HL-60 (cell line): ENCODE measurements around the gene CHID1.

Source experiments
- DNase-seq, 2 experiments: peaks; one replicate each; pipeline ENCODE4 v3.0.0-alpha.2; 2010 to 2020; ENCODE audit warnings: low read depth in 1 of 2, low spot score in 1 of 2
- H3K27ac ChIP-seq: fragments of 250-450 bp; sonication (Bioruptor Pico); replicated peaks from 2 replicates; pipeline ENCODE4 v1.5.1; 2020; ENCODE audit warnings: mild to moderate bottlenecking, moderate library complexity
- H3K27me3 ChIP-seq: fragments of 250-450 bp; sonication (Bioruptor Pico); 2 replicates; pipeline ENCODE4 v1.5.1; 2021; ENCODE audit warnings: mild to moderate bottlenecking, moderate library complexity; ENCODE audit not compliant: insufficient read depth, poor library complexity, severe bottlenecking
- H3K4me3 ChIP-seq: replicated peaks from 2 replicates; pipeline ENCODE4 v1.5.1; 2011; ENCODE audit warnings: mild to moderate bottlenecking, control low read depth, low read length; ENCODE audit not compliant: insufficient read depth
- CTCF ChIP-seq: IDR thresholded peaks from one replicate; pipeline ENCODE4 v1.5.1; 2011; ENCODE audit warnings: low read length, control low read depth, inconsistent platforms; ENCODE audit not compliant: insufficient read depth
- GABPA ChIP-seq: IDR thresholded peaks from 2 replicates; pipeline ENCODE4 v1.6.1; 2012; ENCODE audit warnings: low read depth
- POLR2AphosphoS5 ChIP-seq: IDR thresholded peaks from 2 replicates; pipeline ENCODE4 v1.6.1; 2012; ENCODE audit warnings: low read depth
- SPI1 ChIP-seq: IDR thresholded peaks from 2 replicates; pipeline ENCODE4 v1.6.1; 2012; ENCODE audit warnings: low read depth, mild to moderate bottlenecking, borderline replicate concordance
- TF ChIP-seq, protein P1 (sequence below): IDR thresholded peaks from 2 replicates; pipeline ENCODE4 v1.6.1; 2012; ENCODE audit warnings: low read depth; ENCODE audit not compliant: insufficient replicate concordance

The CHID1 gene

DNA sequence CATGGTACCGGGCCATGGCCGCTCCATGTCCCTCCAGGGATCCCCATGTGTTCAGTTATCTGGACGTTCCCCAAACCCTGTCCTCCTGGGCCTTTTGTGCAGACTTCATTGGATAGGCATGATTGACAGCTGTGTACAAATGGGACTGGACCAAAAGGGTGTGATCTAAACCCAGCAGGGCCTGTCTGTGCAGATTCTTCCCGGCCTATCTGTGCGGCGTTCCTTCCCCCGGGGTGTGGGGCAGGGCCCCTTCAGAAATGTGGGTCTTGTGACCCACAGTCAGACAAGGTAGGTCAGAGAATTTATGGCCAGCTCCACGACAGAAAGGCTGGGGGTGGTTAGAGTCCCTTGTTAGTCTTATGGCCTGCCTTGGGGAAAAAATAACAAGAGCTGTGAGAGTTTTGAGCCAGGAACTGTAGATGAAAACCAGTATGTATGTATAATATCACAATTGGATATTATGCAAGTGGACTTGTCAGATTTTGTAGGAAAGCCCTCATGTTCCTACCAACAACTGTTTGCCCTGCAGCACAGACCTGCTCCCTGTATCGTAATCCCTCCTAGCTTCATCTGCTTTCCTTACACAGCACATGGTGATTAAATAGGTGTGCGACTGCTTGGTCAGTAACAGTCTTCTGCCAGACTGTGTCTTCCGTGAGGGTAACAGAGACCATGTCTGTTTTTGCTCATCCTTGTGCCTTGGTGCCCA lies 46.8 kb upstream of the CHID1 start:
- TF ChIP-seq, protein P1, sequence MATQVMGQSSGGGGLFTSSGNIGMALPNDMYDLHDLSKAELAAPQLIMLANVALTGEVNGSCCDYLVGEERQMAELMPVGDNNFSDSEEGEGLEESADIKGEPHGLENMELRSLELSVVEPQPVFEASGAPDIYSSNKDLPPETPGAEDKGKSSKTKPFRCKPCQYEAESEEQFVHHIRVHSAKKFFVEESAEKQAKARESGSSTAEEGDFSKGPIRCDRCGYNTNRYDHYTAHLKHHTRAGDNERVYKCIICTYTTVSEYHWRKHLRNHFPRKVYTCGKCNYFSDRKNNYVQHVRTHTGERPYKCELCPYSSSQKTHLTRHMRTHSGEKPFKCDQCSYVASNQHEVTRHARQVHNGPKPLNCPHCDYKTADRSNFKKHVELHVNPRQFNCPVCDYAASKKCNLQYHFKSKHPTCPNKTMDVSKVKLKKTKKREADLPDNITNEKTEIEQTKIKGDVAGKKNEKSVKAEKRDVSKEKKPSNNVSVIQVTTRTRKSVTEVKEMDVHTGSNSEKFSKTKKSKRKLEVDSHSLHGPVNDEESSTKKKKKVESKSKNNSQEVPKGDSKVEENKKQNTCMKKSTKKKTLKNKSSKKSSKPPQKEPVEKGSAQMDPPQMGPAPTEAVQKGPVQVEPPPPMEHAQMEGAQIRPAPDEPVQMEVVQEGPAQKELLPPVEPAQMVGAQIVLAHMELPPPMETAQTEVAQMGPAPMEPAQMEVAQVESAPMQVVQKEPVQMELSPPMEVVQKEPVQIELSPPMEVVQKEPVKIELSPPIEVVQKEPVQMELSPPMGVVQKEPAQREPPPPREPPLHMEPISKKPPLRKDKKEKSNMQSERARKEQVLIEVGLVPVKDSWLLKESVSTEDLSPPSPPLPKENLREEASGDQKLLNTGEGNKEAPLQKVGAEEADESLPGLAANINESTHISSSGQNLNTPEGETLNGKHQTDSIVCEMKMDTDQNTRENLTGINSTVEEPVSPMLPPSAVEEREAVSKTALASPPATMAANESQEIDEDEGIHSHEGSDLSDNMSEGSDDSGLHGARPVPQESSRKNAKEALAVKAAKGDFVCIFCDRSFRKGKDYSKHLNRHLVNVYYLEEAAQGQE = no peak
- no peak for TF ChIP-seq POLR2AphosphoS5
- no peak for TF ChIP-seq SPI1
- TF ChIP-seq GABPA = no peak
- TF ChIP-seq CTCF = no peak
- H3K27me3 ChIP-seq = no peaks in the 10 kb centered on the region
- DNase-seq = no peak

GRCh38 chr11:955154-956063 lies 44.8 kb upstream of the CHID1 start:
- H3K27me3 ChIP-seq = no peaks in the 10 kb centered on the region
- TF ChIP-seq POLR2AphosphoS5 = no peak
- TF ChIP-seq CTCF = no peak
- no peak for TF ChIP-seq GABPA
- TF ChIP-seq, protein P1 = no peak
- no peak for TF ChIP-seq SPI1
- H3K4me3 ChIP-seq = no peak overlapping the region
- no peak for DNase-seq
- no peak overlapping the region for H3K27ac ChIP-seq

More for the DNA sequence above, 46.8 kb upstream of the CHID1 start:
- H3K4me3 ChIP-seq = no peak overlapping the region
- no peak overlapping the region for H3K27ac ChIP-seq

- peak in 1 of 2 experiments; percentile 24 for DNase-seq
- Histone ChIP-seq H3K27me3 (no peaks in the 10 kb centered on the region), H3K4me3 (no peak overlapping the region), H3K27ac (no peak overlapping the region)
- TF ChIP-seq POLR2AphosphoS5 (no peak), GABPA (no peak), SPI1 (no peak), CTCF (no peak)
Measured at GRCh38 chr11:954392-955153, 44.0 kb upstream of the CHID1 start.
